DMS114 treated with DMSO at 0.1 percent for 48 hours (cell line): Measurements from ENCODE around the gene MMD.
"Not testable (repeated sequence)": the region's sequence is repeated elsewhere in the genome, so short reads cannot be mapped to it uniquely, and the experiment has no call there.

Experiments used
- DNase-seq: peaks from one replicate; lab custom pipeline; 2025; ENCODE audit not compliant: unreplicated experiment; lab: John Stamatoyannopoulos, UW

MMD gene

GRCh38 chr17:55395803-55396505 lies 25.7 kb downstream of the MMD start:
- no peak for DNase-seq

DNA sequence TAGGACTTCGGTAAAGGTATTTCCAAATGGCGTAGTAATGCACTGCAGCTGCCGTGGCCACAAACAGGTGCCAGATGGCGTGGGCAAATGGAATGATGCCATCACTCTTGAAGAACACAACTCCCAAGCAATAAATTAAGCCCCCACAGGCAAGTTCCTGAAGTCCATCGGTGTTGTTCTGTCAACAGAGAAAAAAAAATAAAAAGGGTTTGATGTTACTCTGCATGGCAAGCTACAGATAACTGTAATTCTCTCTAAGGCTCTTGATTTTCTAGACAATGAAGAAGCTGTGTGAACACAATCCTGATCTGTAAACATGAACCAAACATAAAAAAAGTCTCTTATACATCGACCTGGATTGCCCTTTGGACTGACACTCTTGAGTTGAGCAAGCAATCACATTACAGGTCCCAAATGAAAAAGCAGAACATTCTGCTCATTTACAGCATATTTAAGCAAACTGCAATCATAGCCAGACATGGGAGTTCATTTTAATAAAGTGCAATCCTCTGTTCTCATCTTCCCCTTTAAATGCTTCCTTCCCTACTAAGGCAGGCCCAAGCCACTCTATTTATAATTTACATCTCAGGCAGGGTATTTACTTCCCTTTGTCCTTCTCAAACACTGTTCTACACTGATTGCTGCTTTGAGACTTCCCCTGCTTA lies 27.1 kb downstream of the MMD start:
- DNase-seq = no peak

GRCh38 chr17:55391764-55392467 lies 29.7 kb downstream of the MMD start:
- no peak for DNase-seq

DNA sequence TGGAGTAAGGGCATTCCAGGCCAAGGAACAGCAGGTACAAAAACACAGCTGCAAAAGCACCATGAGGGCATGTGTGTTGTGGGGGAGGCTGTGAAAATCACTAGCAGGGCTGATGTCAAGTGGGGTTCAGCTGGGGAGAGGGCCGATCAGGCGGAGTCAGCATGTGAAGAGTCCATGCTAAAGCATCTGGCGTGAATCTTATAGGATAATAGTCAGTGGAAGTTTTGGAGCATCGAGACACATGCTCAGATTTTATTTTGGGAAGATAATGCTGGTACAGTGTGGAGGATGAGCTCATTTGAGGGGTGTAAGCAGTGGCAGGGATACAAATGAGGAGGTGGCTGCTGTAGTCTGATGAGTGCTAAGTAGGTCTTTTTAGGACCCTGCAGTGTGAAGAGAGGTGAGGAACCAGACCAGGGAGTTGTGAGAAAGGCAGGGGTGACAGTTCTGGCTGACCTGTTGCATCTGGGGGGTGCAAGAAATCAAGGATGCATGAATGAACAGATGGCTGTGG lies 30.3 kb downstream of the MMD start:
- no peak for DNase-seq

GRCh38 chr17:55390364-55390977 lies 31.2 kb downstream of the MMD start:
- no peak for DNase-seq

DNA sequence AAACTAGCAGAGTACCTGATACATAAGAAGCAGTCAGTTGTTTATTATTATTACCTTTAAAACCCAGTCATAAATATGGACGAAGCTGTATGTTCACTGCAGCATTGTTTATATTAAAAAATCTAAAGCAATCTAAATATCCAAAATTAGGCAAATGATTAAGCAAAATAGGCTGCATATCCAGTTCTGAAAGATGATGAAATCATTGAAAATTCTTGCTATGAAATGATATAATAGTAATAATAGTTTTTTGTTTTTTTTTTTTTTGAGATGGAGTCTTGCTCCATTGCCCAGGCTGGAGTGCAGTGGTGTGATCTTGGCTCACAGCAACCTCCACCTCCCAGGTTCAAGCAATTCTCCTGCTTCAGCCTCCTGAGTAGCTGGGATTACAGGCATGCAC lies 31.9 kb downstream of the MMD start:
- DNase-seq = not testable (repeated sequence)

- DNase-seq = no peak
Observed at GRCh38 chr17:55388842-55389241, 32.8 kb downstream of the MMD start.

- no peak for DNase-seq
Observed at GRCh38 chr17:55386796-55387332, 34.8 kb downstream of the MMD start.

GRCh38 chr17:55384643-55385232 lies 36.9 kb downstream of the MMD start:
- no peak for DNase-seq

DNA sequence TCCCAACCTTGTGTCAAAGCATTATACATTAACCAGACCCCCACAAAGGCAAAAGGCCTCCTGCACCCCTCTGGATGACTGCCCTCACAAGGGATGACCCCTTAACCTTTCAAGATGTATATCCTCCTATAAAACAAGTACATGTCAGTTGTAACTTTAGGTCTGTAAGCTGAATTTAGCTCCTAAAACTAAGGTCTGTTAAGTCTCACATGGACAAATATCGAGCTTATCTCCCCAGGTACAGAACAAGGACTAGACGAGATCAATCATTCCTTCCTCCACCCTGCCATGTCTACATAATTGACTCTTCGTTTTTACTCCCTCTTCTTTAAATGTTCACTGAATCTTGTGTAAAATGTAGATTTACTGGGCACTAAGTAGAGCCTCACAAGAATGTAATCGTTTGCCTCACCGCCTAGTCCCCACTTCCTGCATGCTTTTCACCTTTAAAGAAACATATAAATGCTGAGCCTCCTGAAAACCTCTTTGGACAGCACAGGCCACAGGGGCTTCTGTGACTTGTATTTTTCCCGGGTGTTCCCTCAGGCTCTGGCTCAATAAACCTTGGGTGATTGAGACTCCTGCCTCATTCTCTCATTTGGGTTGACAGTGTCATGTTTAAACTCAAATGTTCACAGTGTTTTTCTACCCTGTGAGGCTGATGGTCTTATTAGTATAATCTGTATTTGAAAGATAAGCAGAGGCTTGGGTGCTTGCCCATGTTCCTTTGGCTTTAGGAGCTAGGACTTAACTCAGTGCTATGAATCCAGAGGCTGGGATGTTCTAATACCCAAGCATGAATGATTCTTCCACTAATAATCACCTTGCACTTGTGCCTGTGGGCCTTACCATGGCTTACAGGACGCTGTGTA lies 37.6 kb downstream of the MMD start:
- DNase-seq = no peak

DNA sequence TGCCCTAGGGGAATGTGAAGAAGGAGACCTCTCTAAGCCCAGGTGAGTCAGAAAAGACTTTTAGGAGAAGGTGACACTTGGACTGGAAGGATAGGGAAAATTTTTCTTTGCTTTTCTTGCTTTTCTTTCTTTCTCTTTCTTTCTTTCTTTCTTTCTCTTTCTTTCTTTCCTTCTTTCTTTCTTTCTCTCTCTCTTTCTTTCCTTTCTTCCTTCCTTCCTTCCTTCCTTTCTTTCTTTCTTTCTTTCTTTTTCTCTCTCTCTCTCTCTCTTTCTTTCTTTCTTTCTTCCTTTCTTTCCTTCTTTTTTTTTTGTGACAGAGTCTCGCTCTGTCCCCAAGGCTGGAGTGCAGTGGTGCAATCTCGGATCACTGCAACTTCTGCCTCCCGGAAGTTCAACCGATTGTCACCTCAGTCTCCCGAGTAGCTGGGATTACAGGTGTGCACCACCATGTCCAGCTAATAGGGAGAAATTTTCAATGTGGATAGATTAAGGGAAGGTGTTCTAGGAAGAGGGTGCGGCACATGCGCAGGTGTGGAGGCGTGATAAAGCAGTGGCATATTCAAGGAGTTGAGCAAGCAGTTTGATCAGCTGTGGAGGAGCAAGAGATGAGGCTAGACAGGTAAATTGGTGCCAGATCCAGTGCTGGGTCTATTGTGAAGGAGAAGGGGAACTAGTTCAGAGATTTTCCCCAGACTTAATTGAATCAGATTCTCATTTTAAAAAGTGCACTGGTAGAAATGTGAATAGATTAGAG lies 40.4 kb downstream of the MMD start:
- no peak for DNase-seq

DNA sequence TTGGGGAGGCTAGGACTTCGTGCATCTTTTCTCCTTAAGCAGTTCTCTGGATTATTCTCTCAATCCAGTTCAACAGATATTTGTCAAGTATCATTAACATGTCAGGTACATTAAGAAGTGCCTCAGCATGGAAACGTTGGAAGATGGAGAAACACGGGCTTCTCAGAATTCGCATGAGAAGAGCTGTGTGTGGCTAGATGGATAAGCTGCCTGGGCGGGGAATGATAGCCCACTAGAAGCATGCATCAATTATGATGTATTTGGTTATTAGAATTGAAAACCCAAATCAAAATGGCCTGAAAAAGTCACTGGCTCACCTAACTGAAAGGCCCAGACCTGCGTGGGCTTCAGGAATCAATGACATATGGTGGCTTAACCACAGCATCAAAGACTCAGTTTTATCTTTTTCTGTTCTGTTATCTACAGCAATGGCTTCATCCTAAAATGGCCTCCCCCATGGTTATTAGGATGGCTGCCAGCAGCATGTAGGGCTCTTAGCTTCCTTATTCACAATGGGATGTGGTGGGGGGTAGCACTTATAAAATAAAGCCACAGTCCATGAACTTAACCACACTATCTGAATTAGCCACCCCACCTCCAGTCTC lies 43.9 kb downstream of the MMD start:
- DNase-seq = no peak

- DNase-seq = no peak
Observed at GRCh38 chr17:55368706-55369105, 52.9 kb downstream of the MMD start.

DNA sequence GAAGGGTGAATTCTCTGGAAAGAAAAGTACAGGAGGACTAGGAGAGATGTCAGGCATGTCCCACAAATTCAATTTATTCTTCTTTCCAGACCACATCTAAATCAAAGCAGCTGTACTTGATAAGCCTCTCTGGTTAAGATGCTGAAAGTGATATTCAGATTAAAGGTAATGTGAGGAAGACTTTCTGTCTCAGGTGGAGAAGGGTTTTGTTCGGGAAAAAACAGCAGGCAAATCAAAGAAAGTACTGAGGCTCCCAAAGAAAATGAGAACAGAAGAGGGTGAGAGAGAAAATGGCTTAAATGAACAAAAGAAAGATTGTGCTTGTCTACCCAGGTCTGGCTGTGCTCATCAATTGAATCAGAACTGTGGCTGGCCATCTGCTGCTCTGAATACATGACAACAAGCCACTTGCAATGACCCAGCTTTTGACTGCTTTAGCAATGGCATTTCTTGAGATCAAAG lies 55.6 kb downstream of the MMD start:
- no peak for DNase-seq

DNA sequence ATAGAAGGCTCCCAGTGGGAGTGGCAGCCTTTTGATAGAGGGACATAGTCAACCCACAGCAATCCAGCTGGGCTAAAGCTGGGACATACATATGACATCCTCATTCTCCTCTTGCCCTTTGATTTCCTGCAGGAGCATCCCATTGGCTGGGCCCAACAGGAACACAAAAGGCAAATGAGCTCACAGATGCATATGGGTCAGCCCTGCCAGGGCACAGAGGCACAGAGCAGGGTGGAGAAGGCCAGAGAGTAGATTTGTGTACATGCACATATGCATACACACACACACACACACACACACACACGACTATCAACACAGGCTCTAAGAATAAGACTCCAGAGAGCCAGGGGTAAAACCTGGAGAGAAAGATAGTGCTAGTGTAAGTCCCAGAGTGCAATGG lies 58.6 kb downstream of the MMD start:
- DNase-seq = no peak

DNA sequence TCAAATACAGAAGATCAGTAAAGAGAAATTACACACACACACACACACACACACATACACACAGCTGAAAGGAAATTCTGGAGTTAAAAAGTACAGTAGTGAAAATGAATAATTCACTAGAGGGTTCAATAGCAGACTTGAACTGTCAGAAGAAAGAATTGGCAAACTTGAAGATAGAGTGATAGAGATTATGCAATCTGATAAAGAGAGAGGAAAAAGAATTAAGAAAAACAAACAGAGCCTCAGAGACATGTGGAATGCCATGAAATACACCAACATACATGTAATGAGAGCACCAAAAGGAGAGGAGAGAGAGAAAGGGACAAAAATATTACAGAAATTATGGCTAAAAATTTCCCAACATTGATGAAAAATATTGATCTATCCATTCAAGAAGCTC lies 60.7 kb downstream of the MMD start:
- DNase-seq = no peak

GRCh38 chr17:55356434-55357328 lies 65.0 kb downstream of the MMD start:
- peak; percentile 74 for DNase-seq

DNA sequence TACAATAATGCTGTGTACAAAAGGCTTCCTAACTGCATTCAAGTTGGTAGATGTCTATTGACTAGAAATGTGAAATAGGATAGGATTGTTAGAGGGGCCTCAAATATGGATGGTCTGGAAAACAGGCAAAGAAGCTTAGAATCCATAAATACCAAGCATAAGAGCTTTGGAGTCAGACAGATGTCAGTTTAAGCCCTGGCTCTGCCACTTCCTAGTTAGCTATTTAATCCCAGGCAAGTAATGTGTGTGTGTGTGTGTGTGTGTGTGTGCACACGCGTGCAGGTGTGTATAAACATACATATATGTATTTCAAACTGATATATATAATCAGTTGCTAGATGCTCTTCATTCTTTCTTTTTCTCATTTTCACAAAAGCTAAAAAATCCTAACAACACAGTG lies 66.7 kb downstream of the MMD start:
- no peak for DNase-seq
